ENCODE results near the gene VEZF1. TPM values are rescaled to one million over a fixed set of nuclear protein-coding genes. Genes with fewer than 3 reads are reported as not detected.
A peak's percentile ranks its signal among the peaks of the same experiment; 100 is the strongest.

VEZF1 gene
- total and polyA plus RNA-seq, 2 donors (not counting 1 experiment from before 2014, with no cell fraction given), result 14.7 to 75.9 TPM

- POLR2A ChIA-PET, result interaction anchor here (0.6 to 0.8 kb wide), 2 partner anchors 10 to 11 kb away, joined by 3 read pairs; no protein-coding TSS in a partner anchor
- intact Hi-C loops (cut with micrococcal nuclease), result loop anchor here (5.0 kb wide), 1 partner anchor 79 kb away; no protein-coding TSS in a partner anchor
- Histone ChIP-seq H3K9ac (ENCODE audit: low read length) (peak overlapping the region; percentile 51), H3K4me3 (ENCODE audit: control extremely low read depth in 1 of 5, extremely low read depth in 1 of 5, insufficient read depth in 1 of 5, low read depth in 2 of 5, low read length in 4 of 5) (peak overlapping the region; percentile 28 to 57 (median 50)), H3K27ac (ENCODE audit: low read length in 2 of 2) (no peak overlapping the region), H3K36me3 (replicated peaks in 1 of 2; ENCODE audit: control extremely low read depth in 1 of 2, control insufficient read depth in 1 of 2, extremely low read depth in 1 of 2, insufficient read depth in 2 of 2, low read length in 1 of 2) (no peaks in the 10 kb centered on the region), H3K79me2 (ENCODE audit: control insufficient read depth, insufficient read depth, low read length) (no peaks in the 10 kb centered on the region), H3K4me2 (replicated peaks; ENCODE audit: low read depth, low read length, poor library complexity, severe bottlenecking) (peak overlapping the region; percentile 81), H4K20me1 (ENCODE audit: control insufficient read depth, insufficient read depth, low read length, poor library complexity, severe bottlenecking) (no peaks in the 10 kb centered on the region), H3K4me1 (ENCODE audit: control insufficient read depth in 2 of 2, insufficient read depth in 2 of 2, low read length in 2 of 2) (peaks cover 35 to 55% of the 10 kb centered on the region in 2 donors), H2AFZ (ENCODE audit: insufficient read depth, low read depth, low read length, poor library complexity, severe bottlenecking) (peak overlapping the region; percentile 35), H3K27me3 (replicated peaks in 1 of 4; ENCODE audit: control extremely low read depth in 1 of 4, control insufficient read depth in 3 of 4, insufficient read depth in 4 of 4, low read length in 3 of 4) (peaks cover 0 to 52% (median 27%) of the 10 kb centered on the region in 4 experiments), H3K9me3 (ENCODE audit: control extremely low read depth in 1 of 3, control insufficient read depth in 2 of 3, insufficient read depth in 1 of 3, low read length in 2 of 3) (peaks cover 0 to 6% (median 0%) of the 10 kb centered on the region in 3 donors)
- TF ChIP-seq CTCF (IDR thresholded peaks at IDR 0.05) (no peak), EZH2 (IDR thresholded peaks at IDR 0.05; ENCODE audit: borderline replicate concordance, insufficient read depth, low read depth, low read length, poor library complexity, severe bottlenecking) (no peak)
- WGBS (ENCODE audit: insufficient coverage), result 17% methylated on average over 2 of the region's 6 CpGs
- peaks cover 53% of the 10 kb centered on the region for H3K4me1 Mint-ChIP-seq
- no peaks in the 10 kb centered on the region for H3K9me3 Mint-ChIP-seq (ENCODE audit: insufficient read depth)
- CTCF ChIA-PET, result interaction anchor here (1.0 to 2.1 kb wide), 9 partner anchors 9 to 95 kb away, joined by 3 to 15 read pairs (median 4); partner anchors contain the start of gene CUEDC1
- H3K4me3 Mint-ChIP-seq, result peak overlapping the region; percentile 96
- DNase-seq (no peak), ATAC-seq (ENCODE audit: low read depth) (peak; percentile 22)
- H3K27me3 Mint-ChIP-seq, result peaks cover 57% of the 10 kb centered on the region
- H3K27ac Mint-ChIP-seq, result peak overlapping the region; percentile 64
Observed at GRCh38 chr17:57945996-57946797, 41.9 kb downstream of the VEZF1 start.

- Histone ChIP-seq H3K4me3 (ENCODE audit: control extremely low read depth in 1 of 5, extremely low read depth in 1 of 5, insufficient read depth in 1 of 5, low read depth in 2 of 5, low read length in 4 of 5) (no peak overlapping the region), H3K4me2 (replicated peaks; ENCODE audit: low read depth, low read length, poor library complexity, severe bottlenecking) (no peak overlapping the region), H4K20me1 (ENCODE audit: control insufficient read depth, insufficient read depth, low read length, poor library complexity, severe bottlenecking) (no peaks in the 10 kb centered on the region), H3K9ac (ENCODE audit: low read length) (no peak overlapping the region), H3K79me2 (ENCODE audit: control insufficient read depth, insufficient read depth, low read length) (no peaks in the 10 kb centered on the region), H3K27ac (ENCODE audit: low read length in 2 of 2) (no peak overlapping the region), H3K36me3 (replicated peaks in 1 of 2; ENCODE audit: control extremely low read depth in 1 of 2, control insufficient read depth in 1 of 2, extremely low read depth in 1 of 2, insufficient read depth in 2 of 2, low read length in 1 of 2) (no peaks in the 10 kb centered on the region), H2AFZ (ENCODE audit: insufficient read depth, low read depth, low read length, poor library complexity, severe bottlenecking) (no peak overlapping the region), H3K9me3 (ENCODE audit: control extremely low read depth in 1 of 3, control insufficient read depth in 2 of 3, insufficient read depth in 1 of 3, low read length in 2 of 3) (peaks cover 0 to 13% (median 6%) of the 10 kb centered on the region in 3 donors), H3K27me3 (replicated peaks in 1 of 4; ENCODE audit: control extremely low read depth in 1 of 4, control insufficient read depth in 3 of 4, insufficient read depth in 4 of 4, low read length in 3 of 4) (peaks cover 0 to 55% (median 35%) of the 10 kb centered on the region in 4 experiments), H3K4me1 (ENCODE audit: control insufficient read depth in 2 of 2, insufficient read depth in 2 of 2, low read length in 2 of 2) (peaks cover 41 to 60% of the 10 kb centered on the region in 2 donors)
- WGBS (ENCODE audit: insufficient coverage), result 100% methylated on average over 1 of the region's 6 CpGs
- intact Hi-C loops (cut with micrococcal nuclease), result loop anchor here (5.0 kb wide), 1 partner anchor 78 kb away; no protein-coding TSS in a partner anchor
- ChIA-PET CTCF (interaction anchor here (1.5 kb wide), 1 partner anchor 48 kb away, joined by 3 read pairs; no protein-coding TSS in a partner anchor), POLR2A (no interaction called here)
- TF ChIP-seq EZH2 (IDR thresholded peaks at IDR 0.05; ENCODE audit: borderline replicate concordance, insufficient read depth, low read depth, low read length, poor library complexity, severe bottlenecking) (no peak), CTCF (IDR thresholded peaks at IDR 0.05) (no peak)
- H3K27me3 Mint-ChIP-seq, result peaks cover 54% of the 10 kb centered on the region
- ATAC-seq (ENCODE audit: low read depth), result no peak
- peaks cover 2% of the 10 kb centered on the region for H3K9me3 Mint-ChIP-seq (ENCODE audit: insufficient read depth)
- no peak for DNase-seq
- H3K27ac Mint-ChIP-seq, result no peak overlapping the region
- H3K4me3 Mint-ChIP-seq, result no peak overlapping the region
- peaks cover 59% of the 10 kb centered on the region for H3K4me1 Mint-ChIP-seq
Observed at GRCh38 chr17:57944908-57945307, 43.1 kb downstream of the VEZF1 start.

Measured in B cell (primary cell).